H1 (cell line): ENCODE results near the gene ADPRHL1. TPM values are rescaled to one million over a fixed set of nuclear protein-coding genes. Genes with fewer than 3 reads are reported as not detected.

Source experiments
- CTCF ChIA-PET: fragments of 300-600 bp; sonication (Branson Sonifier 250); formaldehyde crosslinking; loops from one replicate; lab custom pipeline; 2021; ENCODE audit not compliant: partially characterized antibody; lab: Charles Lee
- POLR2A ChIA-PET: fragments of 300-600 bp; sonication (Branson Sonifier 250); formaldehyde crosslinking; loops from one replicate; lab custom pipeline; 2021; ENCODE audit warnings: inconsistent platforms; ENCODE audit not compliant: partially characterized antibody; lab: Charles Lee
- DNase-seq, 2 experiments: peaks; one replicate each; pipeline versions ENCODE4 v3.0.0 to v3.0.0-alpha.2; 2010 to 2022; ENCODE audit warnings: low spot score in 2 of 2, low read depth in 1 of 2, mixed read lengths in 1 of 2
- FAIRE-seq: peaks from 2 replicates; lab custom pipeline; 2011; peaks lifted over from hg19 to GRCh38; lab: Jason Lieb, UNC
- H2AFZ ChIP-seq: 2 replicates; pipeline ENCODE4 v1.8.1; 2012; ENCODE audit warnings: low read length, inconsistent platforms
- H2AK5ac ChIP-seq: 2 replicates; pipeline ENCODE4 v1.6.1; 2013; ENCODE audit warnings: low read depth, low read length
- H2BK120ac ChIP-seq: replicated peaks from 2 replicates; pipeline ENCODE3; 2013; ENCODE audit warnings: low read depth, low read length, inconsistent platforms
- H2BK12ac ChIP-seq: 2 replicates; pipeline ENCODE4 v1.6.1; 2013; ENCODE audit warnings: low read depth, low read length
- H2BK15ac ChIP-seq: 2 replicates; pipeline ENCODE4 v1.6.1; 2013; ENCODE audit warnings: low read length
- H2BK20ac ChIP-seq: 2 replicates; pipeline ENCODE4 v1.6.1; 2013; ENCODE audit warnings: low read length
- H2BK5ac ChIP-seq: 2 replicates; pipeline ENCODE4 v1.6.1; 2013; ENCODE audit warnings: low read depth, low read length
- H3K14ac ChIP-seq: 2 replicates; pipeline ENCODE4 v1.6.1; 2013; ENCODE audit warnings: inconsistent platforms; ENCODE audit not compliant: insufficient read length
- H3K18ac ChIP-seq: 2 replicates; pipeline ENCODE4 v1.6.1; 2013; ENCODE audit warnings: low read length; ENCODE audit errors: extremely low read depth
- H3K23ac ChIP-seq: 2 replicates; pipeline ENCODE4 v1.6.1; 2013; ENCODE audit warnings: inconsistent platforms; ENCODE audit not compliant: insufficient read length
- H3K23me2 ChIP-seq: 2 replicates; pipeline ENCODE4 v1.6.1; 2013; ENCODE audit warnings: low read depth, low read length
- H3K27ac ChIP-seq: 2 replicates; pipeline ENCODE4 v1.6.1; 2011; ENCODE audit warnings: low read depth, low read length, inconsistent platforms
- H3K27me3 ChIP-seq, 4 experiments: replicated peaks in 1 of 4; 1 replicate in 1 of 4; 2 replicates in 3 of 4; pipeline versions ENCODE4 v1.6.1 to v1.8.1; 2011 to 2013; ENCODE audit warnings: low read length in 3 of 4, mild to moderate bottlenecking in 3 of 4, inconsistent platforms in 2 of 4, mixed read lengths in 2 of 4, moderate library complexity in 1 of 4; ENCODE audit not compliant: control insufficient read depth in 3 of 4, insufficient read depth in 3 of 4; ENCODE audit errors: extremely low read depth in 1 of 4
- H3K36me3 ChIP-seq, 4 experiments: 2 replicates each; pipeline versions ENCODE4 v1.6.1 to v1.8.1; 2011 to 2013; ENCODE audit warnings: mild to moderate bottlenecking in 4 of 4, low read length in 3 of 4, moderate library complexity in 2 of 4, control low read depth in 1 of 4, inconsistent platforms in 1 of 4; ENCODE audit not compliant: insufficient read depth in 4 of 4, control insufficient read depth in 2 of 4
- H3K4ac ChIP-seq: replicated peaks from 2 replicates; pipeline ENCODE3; 2013; ENCODE audit warnings: low read length, low read depth, mixed read lengths, inconsistent platforms; ENCODE audit not compliant: insufficient read length
- H3K4me1 ChIP-seq, 4 experiments: replicated peaks in 1 of 4; 1 replicate in 1 of 4; 2 replicates in 3 of 4; pipeline versions ENCODE4 v1.6.1 to v1.8.1; 2011 to 2013; ENCODE audit warnings: low read length in 3 of 4, inconsistent platforms in 2 of 4, mixed read lengths in 1 of 4; ENCODE audit not compliant: insufficient read depth in 4 of 4, control insufficient read depth in 3 of 4
- H3K4me2 ChIP-seq, 2 experiments: 2 replicates each; pipeline versions ENCODE4 v1.6.1 to v1.8.1; 2011 to 2013; ENCODE audit warnings: low read depth in 2 of 2, low read length in 2 of 2, control low read depth in 1 of 2, inconsistent platforms in 1 of 2, mild to moderate bottlenecking in 1 of 2; ENCODE audit not compliant: insufficient read depth in 1 of 2
- H3K4me3 ChIP-seq, 4 experiments: fragments of 200-600, 300-600 bp in 1 of 4; sonication (generic), shearing (Covaris generic), sonication (Bioruptor Twin) in 1 of 4; 2 replicates each; pipeline versions ENCODE4 v1.5.1 to v1.8.1; 2011 to 2016; ENCODE audit warnings: low read length in 4 of 4, low read depth in 3 of 4, control low read depth in 2 of 4, inconsistent platforms in 2 of 4, mild to moderate bottlenecking in 2 of 4, mixed read lengths in 1 of 4, moderate library complexity in 1 of 4; ENCODE audit not compliant: insufficient read depth in 2 of 4; ENCODE audit errors: extremely low read depth in 1 of 4
- H3K56ac ChIP-seq: replicated peaks from 2 replicates; pipeline ENCODE3; 2013; ENCODE audit warnings: low read depth, mild to moderate bottlenecking, mixed read lengths, low read length, inconsistent platforms; ENCODE audit not compliant: insufficient read length
- H3K79me1 ChIP-seq: 2 replicates; pipeline ENCODE4 v1.6.1; 2013; ENCODE audit warnings: low read depth, low read length, control low read depth
- H3K79me2 ChIP-seq, 2 experiments: 2 replicates each; pipeline versions ENCODE4 v1.6.1 to v1.8.1; 2012 to 2013; ENCODE audit warnings: low read length in 2 of 2, mild to moderate bottlenecking in 2 of 2, inconsistent platforms in 1 of 2; ENCODE audit not compliant: insufficient read depth in 2 of 2, control insufficient read depth in 1 of 2
- H3K9ac ChIP-seq, 4 experiments: replicated peaks in 1 of 4; 1 replicate in 1 of 4; 2 replicates in 3 of 4; pipeline versions ENCODE4 v1.6.1 to v1.8.1; 2011 to 2013; ENCODE audit warnings: low read depth in 3 of 4, low read length in 3 of 4, control low read depth in 2 of 4, mild to moderate bottlenecking in 2 of 4, moderate library complexity in 2 of 4, inconsistent platforms in 1 of 4; ENCODE audit errors: extremely low read depth in 1 of 4
- H3K9me3 ChIP-seq, 2 experiments: 2 replicates each; pipeline versions ENCODE4 v1.6.1 to v1.8.1; 2012 to 2013; ENCODE audit warnings: mild to moderate bottlenecking in 2 of 2, moderate library complexity in 2 of 2, control low read depth in 1 of 2, inconsistent platforms in 1 of 2, low read depth in 1 of 2, low read length in 1 of 2, mixed read lengths in 1 of 2; ENCODE audit not compliant: insufficient read depth in 2 of 2
- H4K20me1 ChIP-seq, 2 experiments: replicated peaks in 1 of 2; 2 replicates each; pipeline versions ENCODE3 to v1.8.1; 2011 to 2013; ENCODE audit warnings: inconsistent platforms in 2 of 2, low read length in 2 of 2, mild to moderate bottlenecking in 1 of 2; ENCODE audit not compliant: insufficient read depth in 2 of 2, control insufficient read depth in 1 of 2
- H4K5ac ChIP-seq: 2 replicates; pipeline ENCODE4 v1.6.1; 2013; ENCODE audit warnings: low read length, low read depth, mixed read lengths, inconsistent platforms; ENCODE audit not compliant: insufficient read length
- H4K8ac ChIP-seq: 2 replicates; pipeline ENCODE4 v1.8.0; 2013; ENCODE audit warnings: mild to moderate bottlenecking, moderate library complexity, low read length, inconsistent platforms; ENCODE audit not compliant: insufficient read depth; ENCODE audit errors: extremely low read depth
- H4K91ac ChIP-seq: replicated peaks from 2 replicates; pipeline ENCODE3; 2013; ENCODE audit warnings: low read length, mixed read lengths, inconsistent platforms; ENCODE audit not compliant: insufficient read length
- CBX8 ChIP-seq: fragments of 300-800, 300-1000 bp; sonication (generic); IDR thresholded peaks from 2 replicates; pipeline ENCODE4 v1.7.1; 2016; ENCODE audit warnings: low read depth, low read length, borderline replicate concordance
- WGBS, 2 experiments: shearing (Covaris generic) in 1 of 2; methylation state at CpG; one replicate each; pipeline versions ENCODE4 v1.1.6 to v1.1.7; 2013 to 2015; ENCODE audit warnings: low lambda C conversion rate in 2 of 2, mixed read lengths in 2 of 2, inconsistent platforms in 1 of 2, low coverage in 1 of 2, missing lambda C conversion rate in 1 of 2; ENCODE audit not compliant: insufficient replicate concordance in 2 of 2, insufficient coverage in 1 of 2, insufficient read length in 1 of 2; ENCODE audit errors: extremely low coverage in 1 of 2, missing lambda C conversion rate in 1 of 2; 5-methylcytosine and 5-hydroxymethylcytosine counted together
- polyA plus RNA-seq, 7 experiments: library from polyadenylated mRNA; depleted of rRNA in 3 of 7; stranded (reverse) in 5 of 7; unstranded in 2 of 7; fragments of >200 nt in 5 of 7; fragments of 200-250 nt in 2 of 7; gene quantifications; 1 replicate in 5 of 7; 2 replicates in 1 of 7; 4 replicates in 1 of 7; pipeline versions ENCODE4 v1.2.1 to v1.2.3, GENCODE V29; 2011 to 2013; ENCODE audit warnings: missing spikeins in 2 of 7, mixed read lengths in 2 of 7
- total RNA-seq: library from RNA; stranded (reverse); fragmentation: NEBNext Ultra II Directional; extraction: Animal tissue kit (Norgen Biotek cat#: 25700); gene quantifications from 2 replicates; pipeline ENCODE4 v1.2.1, GENCODE V29; 2021

Gene ADPRHL1
- total and polyA plus RNA-seq, 2 of the 8 experiments (the other 6 are each of a cell fraction or from before 2014, with no cell fraction given), result 0.74 to 1.7 TPM

GRCh38 chr13:113449693-113450347 lies 3.5 kb downstream of the ADPRHL1 start:
- no peak overlapping the region for H3K4ac ChIP-seq
- no peak overlapping the region for H2BK5ac ChIP-seq
- H2BK12ac ChIP-seq, result no peak overlapping the region
- POLR2A ChIA-PET, result no interaction called here
- no peaks in the 10 kb centered on the region for H3K79me2 ChIP-seq
- H4K20me1 ChIP-seq, result peaks cover 2 to 8% of the 10 kb centered on the region in 2 experiments
- H3K9me3 ChIP-seq, result peaks cover 0 to 3% of the 10 kb centered on the region in 2 experiments; a peak in 2 of 4 replicates
- H3K27ac ChIP-seq, result no peak overlapping the region
- H4K5ac ChIP-seq, result no peak overlapping the region
- H3K14ac ChIP-seq, result no peak overlapping the region
- no peak overlapping the region for H3K4me3 ChIP-seq
- H3K18ac ChIP-seq, result no peak overlapping the region
- H4K8ac ChIP-seq, result peak overlapping the region; percentile 57; the same call in 1 of the 2 replicates
- H3K4me1 ChIP-seq, result peaks cover 0 to 5% (median 0%) of the 10 kb centered on the region in 4 experiments; a peak in 2 of 7 replicates
- no peak overlapping the region for H4K91ac ChIP-seq
- no peak overlapping the region for H3K56ac ChIP-seq
- H2AFZ ChIP-seq, result no peak overlapping the region
- H3K23ac ChIP-seq, result no peak overlapping the region
- H3K4me2 ChIP-seq, result no peak overlapping the region
- no peak for DNase-seq
- H2AK5ac ChIP-seq, result no peak overlapping the region
- H3K23me2 ChIP-seq, result no peaks in the 10 kb centered on the region
- peak overlapping the region; percentile 29; the same call in 1 of the 2 replicates for H2BK15ac ChIP-seq
- no peak overlapping the region for H2BK20ac ChIP-seq
- CTCF ChIA-PET, result interaction anchor here (0.9 to 4.0 kb wide), 10 partner anchors 10 to 159 kb away, joined by 3 to 18 read pairs (median 4); no protein-coding TSS in a partner anchor
- H3K27me3 ChIP-seq, result no peaks in the 10 kb centered on the region
- no peak overlapping the region for H3K9ac ChIP-seq
- 92% methylated on average over 13 of the region's 13 CpGs; no CpG with 5 or more reads in 1 of the 2 experiments for WGBS, 2 experiments
- H2BK120ac ChIP-seq, result no peak overlapping the region
- peaks cover 0 to under 1% (median 0%) of the 10 kb centered on the region in 4 experiments; a peak in 3 of 8 replicates for H3K36me3 ChIP-seq
- TF ChIP-seq CBX8, result no peak
- no peaks in the 10 kb centered on the region; the same call in 1 of the 2 replicates for H3K79me1 ChIP-seq
- no peak for FAIRE-seq
